ENCODE data around the gene CHML. TPM values are rescaled to one million over a fixed set of nuclear protein-coding genes. Genes with fewer than 3 reads are reported as not detected.

CHML gene
- total and polyA plus RNA-seq, 10 of the 15 experiments (the other 5 are each of a cell fraction or from before 2014, with no cell fraction given), result 2.0 to 15.5 (median 6.0) TPM

DNA sequence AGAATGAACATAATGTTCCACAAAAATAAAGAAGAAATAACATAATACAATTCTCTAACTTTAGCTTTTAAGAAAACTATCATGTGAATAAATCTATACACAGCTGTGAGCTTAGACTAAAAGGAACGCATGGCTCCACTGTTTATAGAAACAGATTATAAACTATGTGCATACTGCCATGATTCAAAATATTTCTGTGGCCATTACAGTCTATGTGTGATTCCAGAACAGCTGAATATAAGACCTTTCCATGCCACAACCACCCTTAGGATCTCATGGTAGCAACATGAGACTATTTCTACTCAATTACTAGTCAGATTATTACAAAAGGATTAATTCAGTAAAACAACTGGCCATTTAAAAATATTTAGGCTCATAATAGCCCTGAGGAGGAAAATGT, 3.9 kb downstream of the CHML start:
- 97% methylated on average over 1 of the region's 1 CpG for WGBS (ENCODE audit: insufficient coverage, insufficient replicate concordance, low lambda C conversion rate, missing lambda C conversion rate)
- no peak for DNase-seq (ENCODE audit: low read depth, low spot score)
- ChIA-PET SMC1A (ENCODE audit: uncharacterized antibody, unreplicated experiment) (interaction anchor here (1.2 to 1.3 kb wide), 2 partner anchors 9 to 12 kb away, joined by 3 read pairs; no protein-coding TSS in a partner anchor), POLR2A (interaction anchor here (0.5 kb wide), 1 partner anchor 154 kb away, joined by 4 read pairs; no protein-coding TSS in a partner anchor), RAD21 (ENCODE audit: unreplicated experiment) (no interaction called here), CTCF (no interaction called here)
- no peaks in the 10 kb centered on the region for H3K27me3 ChIP-seq (replicated peaks in 1 of 2; ENCODE audit: control insufficient read depth in 2 of 2, insufficient read depth in 2 of 2, low read length in 1 of 2)
- H3K36me3 ChIP-seq (ENCODE audit: control insufficient read depth in 2 of 2, insufficient read depth in 2 of 2, low read length in 1 of 2), result no peaks in the 10 kb centered on the region; a peak in 1 of 4 replicates
- TF ChIP-seq ESRRA (IDR thresholded peaks at IDR 0.05; ENCODE audit: low read length), result no peak
- TF ChIP-seq RAD21 (IDR thresholded peaks at IDR 0.05; ENCODE audit: insufficient read depth, low read depth, low read length), result no peak
- TF ChIP-seq ZNF217 (IDR thresholded peaks at IDR 0.05), result no peak
- TF ChIP-seq MTA3 (IDR thresholded peaks at IDR 0.05; ENCODE audit: borderline replicate concordance, low read length), result no peak
- no peak for TF ChIP-seq POLR2AphosphoS5 (IDR thresholded peaks at IDR 0.05; ENCODE audit: low read length)
- TF ChIP-seq, protein P1, sequence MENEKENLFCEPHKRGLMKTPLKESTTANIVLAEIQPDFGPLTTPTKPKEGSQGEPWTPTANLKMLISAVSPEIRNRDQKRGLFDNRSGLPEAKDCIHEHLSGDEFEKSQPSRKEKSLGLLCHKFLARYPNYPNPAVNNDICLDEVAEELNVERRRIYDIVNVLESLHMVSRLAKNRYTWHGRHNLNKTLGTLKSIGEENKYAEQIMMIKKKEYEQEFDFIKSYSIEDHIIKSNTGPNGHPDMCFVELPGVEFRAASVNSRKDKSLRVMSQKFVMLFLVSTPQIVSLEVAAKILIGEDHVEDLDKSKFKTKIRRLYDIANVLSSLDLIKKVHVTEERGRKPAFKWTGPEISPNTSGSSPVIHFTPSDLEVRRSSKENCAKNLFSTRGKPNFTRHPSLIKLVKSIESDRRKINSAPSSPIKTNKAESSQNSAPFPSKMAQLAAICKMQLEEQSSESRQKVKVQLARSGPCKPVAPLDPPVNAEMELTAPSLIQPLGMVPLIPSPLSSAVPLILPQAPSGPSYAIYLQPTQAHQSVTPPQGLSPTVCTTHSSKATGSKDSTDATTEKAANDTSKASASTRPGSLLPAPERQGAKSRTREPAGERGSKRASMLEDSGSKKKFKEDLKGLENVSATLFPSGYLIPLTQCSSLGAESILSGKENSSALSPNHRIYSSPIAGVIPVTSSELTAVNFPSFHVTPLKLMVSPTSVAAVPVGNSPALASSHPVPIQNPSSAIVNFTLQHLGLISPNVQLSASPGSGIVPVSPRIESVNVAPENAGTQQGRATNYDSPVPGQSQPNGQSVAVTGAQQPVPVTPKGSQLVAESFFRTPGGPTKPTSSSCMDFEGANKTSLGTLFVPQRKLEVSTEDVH (IDR thresholded peaks at IDR 0.05; ENCODE audit: low read depth, partially characterized antibody), result no peak
- no peak for TF ChIP-seq RFX5 (IDR thresholded peaks at IDR 0.05; ENCODE audit: low read depth, low read length)
- no peaks in the 10 kb centered on the region for H4K20me1 ChIP-seq (ENCODE audit: control insufficient read depth, insufficient read depth)
- peaks cover 10% of the 10 kb centered on the region for H3K4me1 ChIP-seq (ENCODE audit: control insufficient read depth, insufficient read depth, low read length)
- H3K4me3 ChIP-seq, result peak overlapping the region; percentile 25; the same call in 1 of the 2 replicates
- no peak for ATAC-seq
- no TSS peak for BruUV-seq (replicated peaks)
- peak overlapping the region; percentile 53 for H3K4me2 ChIP-seq (ENCODE audit: control insufficient read depth, insufficient read depth)
- no peak overlapping the region for H2AFZ ChIP-seq (ENCODE audit: control insufficient read depth, low read depth, low read length)
- H3K9me3 ChIP-seq (replicated peaks; ENCODE audit: control insufficient read depth, insufficient read depth, low read length), result no peaks in the 10 kb centered on the region
- H3K9ac ChIP-seq (ENCODE audit: control insufficient read depth, insufficient read depth, low read length), result no peak overlapping the region; the same call in 1 of the 2 replicates
- peaks cover 39% of the 10 kb centered on the region for H3K79me2 ChIP-seq (ENCODE audit: control insufficient read depth, insufficient read depth, low read length)
- peak overlapping the region; percentile 8; the same call in 1 of the 2 replicates for H3K27ac ChIP-seq (ENCODE audit: control insufficient read depth, insufficient read depth)
- intact Hi-C loops (cut with micrococcal nuclease; ENCODE audit: unreplicated experiment) (loop anchor here (5.0 kb wide), 1 partner anchor 211 kb away; the partner anchor contains the start of gene EXO1), in situ Hi-C loops (cut with MboI) (no loop called here)
- FAIRE-seq, result no peak

Data from GM12878 (cell line).